ENCODE measurements around the gene NECTIN4. TPM values are rescaled to one million over a fixed set of nuclear protein-coding genes. Genes with fewer than 3 reads are reported as not detected.

The NECTIN4 gene
- total and polyA plus RNA-seq, 10 of the 15 experiments (the other 5 are each of a cell fraction or from before 2014, with no cell fraction given), result 2.8 to 8.7 (median 3.7) TPM

DNA sequence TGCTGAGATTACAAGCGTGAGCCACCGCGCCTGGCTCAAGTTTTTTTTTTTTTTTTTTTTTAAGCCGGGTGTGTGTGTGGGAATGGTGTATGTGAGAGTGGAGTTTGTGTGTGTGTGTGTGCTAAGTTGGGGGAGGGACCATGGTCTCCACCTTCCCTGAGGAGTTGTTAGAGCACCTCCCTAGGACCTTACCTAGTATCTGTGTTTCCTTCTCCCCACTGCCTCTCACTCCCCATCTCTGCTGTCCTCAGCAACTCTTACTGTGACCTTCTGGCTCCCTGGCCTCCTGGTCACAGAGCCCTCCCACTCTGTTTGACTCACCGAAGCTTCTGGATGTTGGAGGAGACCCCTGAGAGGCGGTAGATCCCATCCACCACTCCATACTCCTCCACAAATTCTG, 30.1 kb downstream of the NECTIN4 start:
- DNase-seq (ENCODE audit: low read depth, low spot score) (no peak), FAIRE-seq (no peak), ATAC-seq (no peak)
- 95% methylated on average over 6 of the region's 6 CpGs for WGBS (ENCODE audit: insufficient coverage, insufficient replicate concordance, low lambda C conversion rate, missing lambda C conversion rate)
- intact Hi-C loops (cut with micrococcal nuclease; ENCODE audit: unreplicated experiment) (no loop called here), in situ Hi-C loops (cut with MboI) (no loop called here)
- H3K4me1 ChIP-seq (ENCODE audit: control insufficient read depth, insufficient read depth, low read length), result peaks cover 9% of the 10 kb centered on the region; the same call in 1 of the 2 replicates
- H3K9me3 ChIP-seq (replicated peaks; ENCODE audit: control insufficient read depth, insufficient read depth, low read length), result no peaks in the 10 kb centered on the region
- ChIA-PET POLR2A (interaction anchor here (1.1 to 1.6 kb wide), 2 partner anchors 12 to 27 kb away, joined by 3 to 15 read pairs; no protein-coding TSS in a partner anchor), RAD21 (ENCODE audit: unreplicated experiment) (interaction anchor here (0.9 kb wide), 1 partner anchor 13 kb away, joined by 4 read pairs; no protein-coding TSS in a partner anchor), CTCF (interaction anchor here (1.0 to 1.2 kb wide), 3 partner anchors 12 to 69 kb away, joined by 3 to 4 read pairs (median 3); partner anchors contain the start of gene USF1), SMC1A (ENCODE audit: uncharacterized antibody, unreplicated experiment) (interaction anchor here (0.6 to 2.5 kb wide), 6 partner anchors 9 to 232 kb away, joined by 3 to 10 read pairs (median 4); partner anchors contain the start of genes ARHGAP30, KLHDC9 and USF1)
- BruUV-seq (replicated peaks), result no TSS peak
- no peaks in the 10 kb centered on the region for H3K27me3 ChIP-seq (replicated peaks in 1 of 2; ENCODE audit: control insufficient read depth in 2 of 2, insufficient read depth in 2 of 2, low read length in 1 of 2)
- H3K4me2 ChIP-seq (ENCODE audit: control insufficient read depth, insufficient read depth), result no peak overlapping the region
- peaks cover 25% of the 10 kb centered on the region for H3K79me2 ChIP-seq (ENCODE audit: control insufficient read depth, insufficient read depth, low read length)
- H4K20me1 ChIP-seq (ENCODE audit: control insufficient read depth, insufficient read depth), result no peaks in the 10 kb centered on the region
- H3K4me3 ChIP-seq, result no peak overlapping the region
- H3K9ac ChIP-seq (ENCODE audit: control insufficient read depth, insufficient read depth, low read length), result no peak overlapping the region
- no peak for TF ChIP-seq SMARCA5 (IDR thresholded peaks at IDR 0.05)
- TF ChIP-seq ZNF622 (IDR thresholded peaks at IDR 0.05), result no peak
- no peak for TF ChIP-seq SMC3 (IDR thresholded peaks at IDR 0.05; ENCODE audit: borderline replicate concordance, low read length)
- TF ChIP-seq PAX5 (IDR thresholded peaks at IDR 0.05; ENCODE audit: borderline replicate concordance, low read depth, low read length), result no peak
- TF ChIP-seq ZZZ3 (IDR thresholded peaks at IDR 0.05; ENCODE audit: control insufficient read depth, insufficient read length, low read depth), result no peak
- TF ChIP-seq HDAC6 (IDR thresholded peaks at IDR 0.05; ENCODE audit: unreplicated experiment), result no peak
- TF ChIP-seq BMI1 (IDR thresholded peaks at IDR 0.05; ENCODE audit: borderline replicate concordance), result no peak
- TF ChIP-seq TAF1 (IDR thresholded peaks at IDR 0.05; ENCODE audit: borderline replicate concordance, low read depth, low read length), result no peak
- TF ChIP-seq CHD1 (IDR thresholded peaks at IDR 0.05; ENCODE audit: low read depth, low read length), result no peak
- no peak for TF ChIP-seq MTA3 (IDR thresholded peaks at IDR 0.05; ENCODE audit: borderline replicate concordance, low read length)
- TF ChIP-seq MYC (IDR thresholded peaks at IDR 0.05; ENCODE audit: insufficient read depth, insufficient read length, insufficient replicate concordance, low read length, severe bottlenecking), result no peak
- H3K27ac ChIP-seq (ENCODE audit: control insufficient read depth, insufficient read depth), result peak overlapping the region; percentile 40
- H2AFZ ChIP-seq (ENCODE audit: control insufficient read depth, low read depth, low read length), result no peak overlapping the region
- peaks cover 10 to 12% of the 10 kb centered on the region in 2 experiments for H3K36me3 ChIP-seq (ENCODE audit: control insufficient read depth in 2 of 2, insufficient read depth in 2 of 2, low read length in 1 of 2)

Measured in GM12878 (cell line).